SJSA1 (cell line): ENCODE measurements around the gene GAN. TPM values are rescaled to one million over a fixed set of nuclear protein-coding genes. Genes with fewer than 3 reads are reported as not detected.

Experiments used
- DNase-seq, 2 experiments: peaks; one replicate each; pipeline ENCODE4 v3.0.0-alpha.2; 2015 to 2020; ENCODE audit warnings: low spot score in 2 of 2, low read depth in 1 of 2
- H3K27ac ChIP-seq: fragments of 250-450 bp; sonication (Bioruptor Pico); 2 replicates; pipeline ENCODE4 v1.5.1; 2020; ENCODE audit warnings: mild to moderate bottlenecking, moderate library complexity
- H3K27me3 ChIP-seq: fragments of 250-450 bp; sonication (Bioruptor Pico); replicated peaks from 2 replicates; pipeline ENCODE4 v1.5.1; 2020; ENCODE audit warnings: mild to moderate bottlenecking, moderate library complexity
- H3K36me3 ChIP-seq: fragments of 250-450 bp; sonication (Bioruptor Pico); 2 replicates; pipeline ENCODE4 v1.5.1; 2020; ENCODE audit warnings: mild to moderate bottlenecking
- H3K4me1 ChIP-seq: fragments of 250-450 bp; sonication (Bioruptor Pico); replicated peaks from 2 replicates; pipeline ENCODE4 v1.6.1; 2021; ENCODE audit warnings: mild to moderate bottlenecking
- H3K4me3 ChIP-seq: fragments of 250-450 bp; sonication (Bioruptor Pico); 2 replicates; pipeline ENCODE4 v1.5.1; 2020; ENCODE audit warnings: mild to moderate bottlenecking
- H3K9me3 ChIP-seq: fragments of 250-450 bp; sonication (Bioruptor Pico); replicated peaks from 2 replicates; pipeline ENCODE4 v1.5.1; 2020; ENCODE audit warnings: mild to moderate bottlenecking
- total RNA-seq: library from RNA; depleted of rRNA; stranded (reverse); fragments of >200 nt; shearing (Covaris generic); gene quantifications from 2 replicates; pipeline ENCODE4 v1.2.3, GENCODE V29; 2014

The GAN gene
- total RNA-seq, 1 experiment from 2014 or later = 7.5 TPM

DNA sequence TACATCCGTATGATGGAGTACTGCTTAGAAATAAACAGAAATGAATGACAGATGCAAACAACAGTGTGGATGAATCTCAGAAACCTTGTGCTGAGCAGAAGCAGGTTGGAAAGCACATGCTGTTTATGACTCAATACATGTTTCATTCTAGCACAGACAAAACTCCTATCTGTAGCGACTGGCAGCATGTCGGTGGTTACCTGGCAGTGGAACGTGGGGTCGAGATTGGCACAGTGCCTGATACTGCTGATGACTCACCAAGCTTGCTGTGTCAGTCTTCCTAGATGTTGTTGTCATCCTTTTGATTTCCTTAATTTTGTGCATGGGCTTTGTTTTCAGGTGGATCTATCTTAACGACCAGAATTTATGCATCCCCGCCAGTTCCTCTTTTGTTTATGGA lies 62.1 kb downstream of the GAN start:
- peaks cover 48% of the 10 kb centered on the region for H3K36me3 ChIP-seq
- DNase-seq = no peak
- H3K9me3 ChIP-seq = no peaks in the 10 kb centered on the region
- no peak overlapping the region for H3K27ac ChIP-seq
- no peaks in the 10 kb centered on the region for H3K4me1 ChIP-seq
- no peaks in the 10 kb centered on the region for H3K27me3 ChIP-seq
- no peak overlapping the region for H3K4me3 ChIP-seq

DNA sequence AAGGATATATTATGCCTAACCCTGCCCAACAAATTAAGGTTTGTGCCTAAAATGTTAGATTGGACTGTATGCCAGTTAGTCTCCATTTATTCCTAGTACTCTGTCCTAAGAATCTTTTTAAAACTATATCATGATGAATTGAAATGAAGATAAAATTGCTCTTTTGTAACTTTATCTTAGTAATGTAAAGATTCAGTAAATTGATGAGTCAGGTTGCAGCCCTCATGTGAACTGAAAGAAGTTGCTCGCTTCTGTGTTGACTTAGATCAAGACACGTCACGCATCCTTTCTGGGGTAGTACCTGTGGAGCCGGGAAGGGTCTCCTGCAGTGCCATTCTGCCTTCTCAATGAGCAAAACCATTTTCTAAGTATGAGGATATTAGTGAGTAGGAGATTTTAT lies 63.3 kb downstream of the GAN start:
- Histone ChIP-seq H3K9me3 (no peaks in the 10 kb centered on the region), H3K4me1 (no peaks in the 10 kb centered on the region), H3K27me3 (no peaks in the 10 kb centered on the region), H3K27ac (no peak overlapping the region), H3K4me3 (no peak overlapping the region), H3K36me3 (peaks cover 36% of the 10 kb centered on the region)
- no peak for DNase-seq

DNA sequence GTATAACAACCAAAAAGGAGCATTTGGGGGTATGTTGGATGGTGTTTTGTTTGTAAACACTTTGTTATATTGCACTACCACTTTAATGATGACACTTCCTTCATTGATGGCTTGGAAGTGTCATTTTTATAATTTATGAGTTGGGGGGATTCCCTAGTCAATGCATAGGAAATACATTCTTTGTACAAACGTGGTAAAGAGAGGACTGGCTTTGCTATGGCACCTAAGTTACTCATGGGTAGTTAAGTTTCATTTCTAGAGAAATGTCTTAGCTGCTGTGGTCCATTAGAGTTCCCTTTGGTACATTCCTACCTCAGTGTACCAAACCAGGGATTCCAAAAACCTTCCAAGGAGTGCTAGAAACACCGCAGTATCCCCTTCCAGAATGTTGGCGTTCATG lies 66.2 kb downstream of the GAN start:
- Histone ChIP-seq H3K27ac (no peak overlapping the region), H3K4me3 (no peak overlapping the region), H3K4me1 (peaks cover 9% of the 10 kb centered on the region), H3K27me3 (no peaks in the 10 kb centered on the region), H3K36me3 (peaks cover 33% of the 10 kb centered on the region), H3K9me3 (no peaks in the 10 kb centered on the region)
- DNase-seq = no peak

DNA sequence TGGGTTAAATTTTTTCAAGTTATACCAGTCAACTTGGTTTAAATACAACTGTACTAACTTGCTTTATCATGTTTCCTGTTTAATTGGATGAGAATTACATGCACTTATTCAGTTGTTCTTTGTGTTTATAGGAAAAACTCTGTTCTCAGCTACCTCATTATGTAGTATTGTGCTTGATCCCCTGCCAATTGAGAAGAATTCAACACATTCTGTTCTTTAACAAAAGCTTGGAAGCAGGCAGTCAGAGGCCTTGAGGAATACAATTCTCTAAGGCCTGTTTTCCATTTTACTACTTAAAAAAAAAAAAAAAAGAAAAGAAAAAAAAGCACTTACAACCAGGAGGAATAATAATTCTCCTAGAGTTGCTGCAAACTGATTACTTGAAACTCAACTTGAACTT lies 69.2 kb downstream of the GAN start:
- H3K36me3 ChIP-seq = peaks cover 9% of the 10 kb centered on the region
- no peaks in the 10 kb centered on the region for H3K9me3 ChIP-seq
- H3K4me3 ChIP-seq = no peak overlapping the region
- H3K27me3 ChIP-seq = no peaks in the 10 kb centered on the region
- H3K4me1 ChIP-seq = peaks cover 9% of the 10 kb centered on the region
- no peak overlapping the region for H3K27ac ChIP-seq
- DNase-seq = peak in 1 of 2 experiments; percentile 31

DNA sequence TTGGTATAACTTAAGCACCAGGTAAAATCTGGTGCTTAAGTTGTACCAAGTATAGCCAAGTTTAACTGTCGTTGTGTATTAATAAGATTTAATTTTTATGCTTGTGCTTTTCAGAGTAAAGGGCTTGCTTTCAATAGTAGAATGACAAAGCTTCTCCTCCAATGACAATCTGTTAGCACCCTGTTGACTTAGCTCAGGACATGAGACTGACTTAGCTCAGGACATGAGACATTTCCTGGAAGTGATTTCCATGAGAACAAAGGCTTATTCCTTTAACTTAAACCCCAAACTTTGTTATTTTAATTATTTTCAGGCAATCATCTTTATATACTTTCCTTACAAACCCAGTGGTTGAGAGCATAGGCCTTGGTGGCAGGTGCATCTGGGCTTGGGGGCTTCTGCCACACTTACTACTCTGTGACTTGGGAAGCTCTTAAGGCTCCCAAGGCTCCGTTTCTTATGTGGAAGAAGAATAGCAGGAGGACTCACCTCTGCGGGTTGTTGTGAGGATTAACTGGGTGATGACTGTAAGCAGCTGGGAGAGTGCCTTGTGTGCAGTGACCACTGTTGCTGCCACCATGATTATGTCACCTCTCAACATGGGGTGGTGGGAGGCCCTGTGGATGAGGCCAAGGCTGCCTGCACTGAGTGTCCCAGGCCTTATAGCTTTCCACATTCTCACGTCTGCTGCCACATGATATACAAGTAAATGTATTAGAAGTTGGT lies 70.4 kb downstream of the GAN start:
- H3K27me3 ChIP-seq = no peaks in the 10 kb centered on the region
- H3K4me3 ChIP-seq = no peak overlapping the region
- no peaks in the 10 kb centered on the region for H3K9me3 ChIP-seq
- no peak for DNase-seq
- peaks cover 9% of the 10 kb centered on the region for H3K4me1 ChIP-seq
- H3K27ac ChIP-seq = no peak overlapping the region
- H3K36me3 ChIP-seq = peaks cover 5% of the 10 kb centered on the region

DNA sequence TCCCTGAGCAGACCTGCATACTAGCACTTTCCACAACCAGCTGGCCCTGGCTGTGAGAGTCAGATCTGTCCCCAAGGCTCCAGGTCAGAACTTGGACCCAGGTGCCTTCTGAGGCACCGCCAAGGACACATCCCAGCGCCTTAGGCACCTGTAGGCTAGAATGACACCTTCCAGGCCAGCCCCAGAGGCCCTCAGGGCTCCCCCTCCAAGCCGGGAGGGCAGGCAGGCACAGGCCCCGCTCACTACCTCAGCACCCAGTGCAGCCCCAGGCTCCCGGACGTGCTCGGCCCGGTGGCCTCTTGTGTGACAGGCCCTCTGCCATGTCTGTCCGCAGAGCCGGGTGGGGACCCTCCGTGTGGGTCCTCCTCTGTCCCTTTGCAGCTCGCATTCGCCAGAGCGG lies 73.6 kb downstream of the GAN start:
- Histone ChIP-seq H3K4me3 (no peak overlapping the region), H3K4me1 (peaks cover 9% of the 10 kb centered on the region), H3K27me3 (no peaks in the 10 kb centered on the region), H3K27ac (no peak overlapping the region), H3K9me3 (no peaks in the 10 kb centered on the region), H3K36me3 (peaks cover 11% of the 10 kb centered on the region)
- no peak for DNase-seq

DNA sequence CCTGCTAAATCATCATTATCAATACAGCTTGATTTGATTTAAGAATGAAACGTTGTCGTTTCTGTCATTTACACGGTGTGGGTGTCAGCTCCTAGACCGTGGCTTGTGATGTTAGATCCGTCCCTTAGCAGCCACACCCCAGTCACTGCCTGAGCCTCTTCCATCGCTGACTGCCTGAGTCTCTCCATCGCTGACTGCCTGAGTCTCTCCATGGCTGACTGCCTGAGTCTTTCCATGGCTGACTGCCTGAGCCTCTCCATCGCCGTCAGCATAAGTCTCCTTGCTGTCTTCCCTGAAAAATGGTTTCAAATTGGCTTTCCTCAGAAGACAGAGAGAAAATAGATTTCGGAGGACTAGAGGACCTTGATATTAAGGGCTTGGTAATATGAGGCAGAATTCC lies 76.1 kb downstream of the GAN start:
- no peak overlapping the region for H3K4me3 ChIP-seq
- H3K27ac ChIP-seq = no peak overlapping the region
- H3K36me3 ChIP-seq = peaks cover 6% of the 10 kb centered on the region
- no peak for DNase-seq
- H3K4me1 ChIP-seq = no peaks in the 10 kb centered on the region
- H3K27me3 ChIP-seq = no peaks in the 10 kb centered on the region
- H3K9me3 ChIP-seq = no peaks in the 10 kb centered on the region

DNA sequence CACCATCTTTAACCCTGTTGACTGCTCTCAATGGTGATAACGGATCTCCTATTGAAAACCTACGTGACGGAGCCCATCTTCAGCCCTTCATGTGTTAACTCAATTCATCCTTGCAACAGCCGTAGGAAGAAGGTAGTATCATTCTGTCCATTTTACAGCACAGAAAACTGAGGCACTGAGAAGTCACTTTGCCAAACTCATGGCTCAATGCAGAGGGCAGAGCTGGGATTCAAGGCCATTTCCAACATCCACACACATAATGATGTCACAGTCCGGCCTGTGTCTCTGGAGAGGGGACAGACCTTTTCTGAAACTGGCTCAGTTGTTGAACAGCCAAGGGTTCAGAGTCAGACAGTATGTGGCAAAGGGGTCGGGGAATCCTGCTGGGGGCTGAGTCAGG lies 77.2 kb downstream of the GAN start:
- no peaks in the 10 kb centered on the region for H3K9me3 ChIP-seq
- H3K27me3 ChIP-seq = no peaks in the 10 kb centered on the region
- H3K27ac ChIP-seq = no peak overlapping the region
- H3K4me3 ChIP-seq = no peak overlapping the region
- no peaks in the 10 kb centered on the region for H3K4me1 ChIP-seq
- peaks cover 6% of the 10 kb centered on the region; the same call in 1 of the 2 replicates for H3K36me3 ChIP-seq
- peak in 1 of 2 experiments; percentile 16 for DNase-seq

DNA sequence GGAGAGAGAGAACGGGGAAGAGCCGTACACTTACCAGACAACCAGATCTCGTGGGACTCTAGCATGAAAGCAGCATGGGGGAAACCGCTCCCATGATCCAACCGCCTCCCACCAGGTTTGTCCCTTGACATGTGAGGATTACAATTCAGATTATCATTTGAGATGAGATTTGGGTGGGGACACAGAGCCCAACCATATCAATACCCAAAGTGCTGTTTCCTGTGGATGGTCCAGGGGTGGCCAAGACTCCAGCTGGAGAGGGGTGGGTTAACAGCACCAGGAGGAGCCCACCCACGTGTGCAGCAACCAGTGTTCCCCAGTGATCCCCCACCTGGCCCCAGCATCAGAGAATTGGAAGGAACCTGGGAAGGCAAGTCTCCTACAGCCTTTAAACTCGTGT lies 79.7 kb downstream of the GAN start:
- no peaks in the 10 kb centered on the region for H3K4me1 ChIP-seq
- H3K27me3 ChIP-seq = no peaks in the 10 kb centered on the region
- H3K9me3 ChIP-seq = peaks cover 2% of the 10 kb centered on the region; the same call in 1 of the 2 replicates
- peaks cover 6% of the 10 kb centered on the region; the same call in 1 of the 2 replicates for H3K36me3 ChIP-seq
- H3K27ac ChIP-seq = no peak overlapping the region
- no peak overlapping the region for H3K4me3 ChIP-seq
- no peak for DNase-seq

DNA sequence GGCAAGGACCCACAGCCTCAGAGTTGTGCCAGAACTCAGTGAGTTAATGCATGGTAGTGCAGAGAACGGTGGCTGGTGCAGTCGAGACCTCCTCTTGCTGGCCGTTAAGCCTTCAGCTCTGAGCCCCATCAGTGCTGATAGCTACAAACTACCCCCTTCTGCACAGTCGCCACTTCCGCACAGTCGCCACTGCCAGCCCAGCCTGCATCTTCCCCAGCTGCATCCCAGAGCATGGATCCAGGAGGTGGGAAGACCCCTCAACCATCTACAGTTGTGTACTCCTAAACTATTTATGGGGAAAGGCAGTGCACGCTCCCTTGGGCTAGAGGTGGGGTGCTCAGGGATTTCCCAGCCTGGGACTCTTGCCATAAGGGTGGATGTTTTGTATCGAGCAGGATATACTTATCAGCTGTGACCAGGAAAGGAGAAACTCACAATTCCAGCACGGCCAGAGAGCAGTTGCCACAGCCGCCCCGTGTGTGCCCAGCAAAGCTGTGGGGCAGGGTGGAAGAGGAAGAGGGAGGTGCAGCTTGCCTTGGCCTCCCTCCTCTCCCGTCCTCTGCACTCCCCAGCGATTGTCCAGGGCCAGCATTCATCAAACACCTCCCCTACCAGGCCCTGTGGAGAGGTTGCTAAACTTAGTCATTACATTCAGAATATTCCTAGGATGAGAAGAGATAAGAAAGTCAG lies 80.3 kb downstream of the GAN start:
- Histone ChIP-seq H3K27ac (no peak overlapping the region), H3K4me3 (no peak overlapping the region)
- DNase-seq = no peak

DNA sequence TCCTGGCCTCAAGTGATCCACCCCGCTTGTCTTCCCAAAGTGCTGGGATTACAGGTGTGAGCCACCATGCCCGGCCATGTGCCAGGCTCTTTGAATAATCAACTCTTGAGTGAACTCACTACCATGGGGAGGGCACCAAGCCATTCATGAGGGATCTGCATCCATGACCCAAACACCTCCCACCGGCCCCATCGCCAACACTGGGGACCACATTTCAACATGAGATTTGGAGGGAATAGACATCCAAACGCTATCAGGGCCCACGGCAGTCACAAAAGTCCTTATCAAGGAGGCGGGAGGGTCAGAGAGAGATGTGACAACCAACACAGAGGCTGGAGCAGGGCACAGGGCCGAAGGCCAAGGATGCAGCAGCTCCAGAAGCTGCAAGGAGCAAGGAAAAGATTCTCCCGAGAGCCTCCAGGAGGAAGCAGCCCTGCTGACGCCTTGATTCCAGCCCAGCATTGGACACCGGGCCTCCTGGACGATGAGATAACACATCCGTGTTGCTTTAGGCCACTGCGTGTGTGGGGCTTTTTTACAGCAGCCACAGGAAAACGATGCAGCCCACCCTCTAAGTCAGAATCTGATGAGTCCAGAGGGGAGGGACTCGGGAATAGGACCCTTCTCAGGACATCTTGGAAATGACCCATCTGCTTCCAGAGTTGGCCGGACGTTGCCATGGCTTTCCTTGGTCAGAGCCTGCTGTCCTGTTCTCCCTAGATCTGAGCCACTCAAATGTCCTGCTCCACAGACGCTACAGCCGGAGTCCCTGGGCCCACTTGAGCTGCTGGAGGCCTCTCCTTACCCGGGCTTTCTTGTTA lies 82.5 kb downstream of the GAN start:
- Histone ChIP-seq H3K27ac (no peak overlapping the region), H3K36me3 (no peaks in the 10 kb centered on the region), H3K9me3 (peaks cover 5% of the 10 kb centered on the region; the same call in 1 of the 2 replicates), H3K4me3 (no peak overlapping the region), H3K27me3 (no peaks in the 10 kb centered on the region), H3K4me1 (no peaks in the 10 kb centered on the region; the same call in 1 of the 2 replicates)
- DNase-seq = no peak

More for the DNA sequence above, 80.3 kb downstream of the GAN start:
- no peaks in the 10 kb centered on the region for H3K27me3 ChIP-seq
- peaks cover 5% of the 10 kb centered on the region; the same call in 1 of the 2 replicates for H3K9me3 ChIP-seq
- peaks cover 6% of the 10 kb centered on the region; the same call in 1 of the 2 replicates for H3K36me3 ChIP-seq
- H3K4me1 ChIP-seq = no peaks in the 10 kb centered on the region

DNA sequence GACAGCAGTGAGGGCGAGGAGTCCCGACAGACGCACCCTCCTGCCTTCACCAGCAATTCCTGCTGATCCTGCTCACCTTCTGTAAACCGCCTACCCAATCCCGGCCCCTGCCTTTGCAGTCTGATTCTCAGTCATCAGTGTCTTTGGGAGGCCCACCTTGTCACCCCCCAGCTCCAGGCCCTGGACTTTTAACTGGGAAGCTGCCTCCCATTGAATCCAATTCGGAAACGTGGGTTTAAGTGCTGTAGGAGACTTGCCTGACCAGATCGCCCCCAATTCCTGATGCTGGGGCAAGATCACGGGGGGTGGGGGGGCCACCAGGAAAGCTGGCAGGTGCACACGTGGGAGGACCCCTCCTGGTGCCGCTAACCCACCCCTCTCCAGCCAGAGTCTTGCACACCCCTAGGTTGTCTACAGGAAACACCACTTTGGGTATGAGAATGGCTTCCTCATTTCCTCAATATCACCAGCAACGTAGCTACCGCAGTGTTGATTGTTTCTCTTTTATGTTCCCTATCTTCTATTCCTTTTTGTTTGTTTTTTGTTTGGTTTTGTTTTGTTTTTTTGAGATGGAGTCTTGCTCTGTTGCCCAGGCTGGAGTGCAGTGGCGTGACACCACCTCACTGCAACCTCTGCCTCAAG lies 83.2 kb downstream of the GAN start:
- Histone ChIP-seq H3K4me3 (no peak overlapping the region), H3K27me3 (no peaks in the 10 kb centered on the region), H3K9me3 (peaks cover 5% of the 10 kb centered on the region; the same call in 1 of the 2 replicates), H3K27ac (no peak overlapping the region), H3K36me3 (no peaks in the 10 kb centered on the region), H3K4me1 (no peaks in the 10 kb centered on the region; the same call in 1 of the 2 replicates)
- DNase-seq = no peak

DNA sequence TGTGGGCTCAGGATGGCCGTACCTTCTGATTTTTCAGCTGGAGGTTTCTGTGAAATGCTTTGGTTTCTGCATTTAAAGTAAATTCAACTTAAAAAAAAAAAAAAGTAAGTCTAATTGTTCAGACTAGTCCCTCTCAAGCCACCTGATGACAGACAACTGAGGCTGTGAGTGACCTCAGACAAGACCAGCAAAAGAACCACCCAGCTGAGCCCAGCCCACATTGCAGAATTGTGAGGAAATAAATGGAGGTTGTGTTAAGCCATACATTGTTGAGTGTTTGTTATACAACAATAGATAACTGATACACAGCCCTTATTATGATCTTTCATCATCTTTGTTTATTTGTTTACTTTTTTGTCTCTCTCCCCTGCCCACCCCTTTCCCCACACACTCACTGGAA lies 85.1 kb downstream of the GAN start:
- peaks cover 7% of the 10 kb centered on the region for H3K4me1 ChIP-seq
- H3K27ac ChIP-seq = no peak overlapping the region
- H3K27me3 ChIP-seq = no peaks in the 10 kb centered on the region
- H3K36me3 ChIP-seq = no peaks in the 10 kb centered on the region
- H3K4me3 ChIP-seq = no peak overlapping the region
- no peak for DNase-seq
- peaks cover 5% of the 10 kb centered on the region; the same call in 1 of the 2 replicates for H3K9me3 ChIP-seq
